Dedifferentiated amniotic fluid mesenchymal stem cell (primary cell): Measurements from ENCODE around the gene ITPR3.
A peak's percentile ranks its signal among the peaks of the same experiment; 100 is the strongest.

Experiments
- DNase-seq: peaks from one replicate; pipeline ENCODE4 v3.0.0-alpha.2; 2016; ENCODE audit errors: extremely low spot score

The ITPR3 gene

GRCh38 chr6:33670086-33670660 lies 49.1 kb downstream of the ITPR3 start:
- DNase-seq, result no peak

GRCh38 chr6:33670971-33671743 lies 50.0 kb downstream of the ITPR3 start:
- DNase-seq, result no peak

- DNase-seq, result no peak
Observed at GRCh38 chr6:33671744-33672072, 50.6 kb downstream of the ITPR3 start.

DNA sequence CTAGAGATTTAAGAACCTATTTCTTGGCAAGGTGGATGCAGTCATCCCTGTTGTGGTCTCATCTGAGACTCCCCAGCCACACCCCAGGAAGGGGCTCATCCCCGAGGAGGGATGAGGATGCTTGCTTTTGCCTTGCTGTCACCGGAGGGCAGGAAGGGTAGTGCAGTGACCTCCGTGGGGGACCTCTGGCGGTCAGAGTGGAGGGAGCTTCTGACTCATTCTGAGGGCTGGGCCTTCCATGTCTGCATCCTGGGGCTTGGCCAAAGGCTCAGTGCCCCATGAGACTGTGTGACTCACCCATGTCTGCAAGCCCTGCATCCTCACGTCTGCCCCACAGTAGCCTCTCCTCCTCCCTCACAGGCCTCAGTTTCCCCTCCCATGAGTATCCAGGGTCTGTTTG lies 51.7 kb downstream of the ITPR3 start:
- DNase-seq, result peak; percentile 91

DNA sequence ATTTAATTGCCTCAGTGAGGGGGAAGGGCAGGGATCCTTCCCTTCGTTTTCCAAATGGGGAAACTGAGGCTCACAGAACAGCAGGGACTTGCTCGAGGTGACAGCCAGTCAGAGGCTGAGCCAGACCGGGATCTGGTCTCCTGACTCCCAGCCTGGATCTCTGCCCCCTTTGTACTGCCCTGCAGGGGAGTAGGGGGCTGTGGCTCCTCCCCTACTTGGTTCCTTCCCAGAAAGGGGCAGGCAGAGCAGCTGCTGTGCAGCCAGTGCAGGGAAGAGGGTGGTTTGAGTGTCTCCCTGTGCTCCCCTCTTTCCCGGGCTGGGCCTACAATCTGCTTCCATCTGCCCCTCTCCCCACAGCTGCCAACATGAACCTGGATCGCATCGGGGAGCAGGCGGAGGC lies 52.7 kb downstream of the ITPR3 start:
- DNase-seq, result no peak

- DNase-seq, result no peak
Observed at GRCh38 chr6:33675968-33676367, 54.8 kb downstream of the ITPR3 start.

GRCh38 chr6:33676416-33677142 lies 55.5 kb downstream of the ITPR3 start:
- no peak for DNase-seq

DNA sequence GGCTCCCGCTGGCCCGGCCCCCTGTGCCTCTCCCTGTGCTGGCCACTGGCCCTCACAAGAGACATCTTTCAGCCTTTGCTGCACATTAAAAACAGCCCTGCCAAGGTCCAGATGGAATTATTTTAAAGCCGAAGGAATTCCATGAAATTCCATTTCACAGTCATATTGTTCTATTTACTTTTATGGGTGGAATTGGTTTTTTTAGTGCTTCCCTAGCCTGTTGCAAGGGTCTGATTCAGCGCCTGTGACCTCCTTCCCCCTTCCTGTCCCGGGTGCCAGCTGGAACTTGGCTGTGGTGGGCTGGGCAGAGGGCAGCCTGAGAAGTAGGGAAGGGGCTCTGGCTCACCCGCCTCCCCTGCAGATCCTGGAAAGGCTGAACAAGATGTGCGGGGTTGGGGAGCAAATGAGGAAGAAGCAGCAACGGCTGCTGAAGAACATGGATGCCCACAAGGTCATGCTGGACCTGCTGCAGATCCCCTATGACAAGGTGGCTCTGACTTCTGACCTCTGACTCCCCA lies 56.1 kb downstream of the ITPR3 start:
- DNase-seq, result peak; percentile 49

GRCh38 chr6:33677689-33678088 lies 56.6 kb downstream of the ITPR3 start:
- DNase-seq, result no peak

DNA sequence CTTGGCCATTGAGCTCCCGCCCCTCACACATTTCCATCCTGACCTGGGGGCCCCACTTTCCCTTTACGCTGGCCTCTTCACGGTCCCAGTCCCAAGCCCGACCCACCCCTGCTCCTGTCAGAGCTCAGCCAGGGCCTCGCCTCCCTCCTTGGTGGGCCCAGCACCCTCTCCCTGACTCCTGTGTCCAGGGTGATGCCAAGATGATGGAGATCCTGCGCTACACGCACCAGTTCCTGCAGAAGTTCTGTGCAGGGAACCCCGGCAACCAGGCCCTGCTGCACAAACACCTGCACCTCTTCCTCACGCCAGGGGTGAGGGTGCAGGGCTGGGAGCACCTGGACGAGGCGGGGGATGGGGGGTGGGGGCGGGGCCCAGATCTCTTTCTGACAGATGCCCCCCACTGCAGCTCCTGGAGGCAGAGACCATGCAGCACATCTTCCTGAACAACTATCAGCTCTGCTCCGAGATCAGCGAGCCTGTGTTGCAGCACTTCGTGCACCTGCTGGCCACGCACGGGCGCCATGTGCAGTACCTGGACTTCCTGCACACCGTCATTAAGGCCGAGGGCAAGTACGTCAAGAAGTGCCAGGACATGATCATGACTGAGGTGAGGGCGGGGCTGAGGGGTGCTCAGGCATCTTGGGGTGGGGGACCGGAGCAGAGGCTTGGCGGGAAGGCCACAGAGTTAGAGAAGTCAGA lies 57.3 kb downstream of the ITPR3 start:
- no peak for DNase-seq

DNA sequence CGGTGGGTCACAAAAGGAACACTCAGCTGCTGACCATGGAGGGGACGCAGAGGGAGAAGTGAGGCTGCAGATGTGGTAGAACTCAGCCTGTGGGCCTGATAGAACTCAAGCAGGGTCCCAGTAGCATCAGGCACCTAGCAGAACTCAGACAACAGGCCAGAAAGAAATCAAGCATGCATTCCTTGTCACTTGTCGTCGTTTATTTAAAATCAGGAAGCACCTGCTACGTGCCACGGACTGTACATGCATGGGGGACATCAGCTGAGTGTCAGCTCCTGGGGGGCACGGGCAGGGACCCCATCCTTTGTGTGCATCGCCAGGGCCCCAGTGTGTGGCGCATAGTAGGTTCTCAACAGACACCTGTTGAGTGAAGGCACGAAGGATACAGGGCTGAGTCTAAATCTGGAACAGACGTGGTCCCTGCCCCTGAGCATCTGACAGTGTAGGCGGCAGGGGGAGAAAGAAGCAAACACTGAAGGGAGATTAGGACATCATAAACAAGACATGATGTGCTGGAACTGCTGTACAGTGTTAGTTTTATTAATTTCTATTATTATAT lies 57.9 kb downstream of the ITPR3 start:
- DNase-seq, result no peak

DNA sequence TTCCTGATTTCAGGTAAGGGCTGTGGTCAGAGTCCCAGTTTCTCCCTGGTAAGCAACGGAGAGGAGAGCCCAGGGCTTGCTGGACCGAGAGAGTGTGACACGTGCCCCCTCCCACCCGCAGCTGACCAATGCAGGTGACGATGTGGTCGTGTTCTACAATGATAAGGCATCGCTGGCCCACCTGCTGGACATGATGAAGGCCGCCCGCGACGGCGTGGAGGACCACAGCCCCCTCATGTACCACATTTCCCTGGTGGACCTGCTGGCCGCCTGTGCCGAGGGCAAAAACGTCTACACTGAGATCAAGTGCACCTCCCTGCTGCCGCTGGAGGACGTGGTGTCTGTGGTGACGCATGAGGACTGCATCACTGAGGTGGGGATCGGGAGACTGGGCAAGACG lies 58.6 kb downstream of the ITPR3 start:
- DNase-seq, result no peak

- DNase-seq, result no peak
Observed at GRCh38 chr6:33682341-33682740, 61.2 kb downstream of the ITPR3 start.

GRCh38 chr6:33683051-33683571 lies 62.0 kb downstream of the ITPR3 start:
- DNase-seq, result no peak

GRCh38 chr6:33683576-33684427 lies 62.7 kb downstream of the ITPR3 start:
- DNase-seq, result no peak

DNA sequence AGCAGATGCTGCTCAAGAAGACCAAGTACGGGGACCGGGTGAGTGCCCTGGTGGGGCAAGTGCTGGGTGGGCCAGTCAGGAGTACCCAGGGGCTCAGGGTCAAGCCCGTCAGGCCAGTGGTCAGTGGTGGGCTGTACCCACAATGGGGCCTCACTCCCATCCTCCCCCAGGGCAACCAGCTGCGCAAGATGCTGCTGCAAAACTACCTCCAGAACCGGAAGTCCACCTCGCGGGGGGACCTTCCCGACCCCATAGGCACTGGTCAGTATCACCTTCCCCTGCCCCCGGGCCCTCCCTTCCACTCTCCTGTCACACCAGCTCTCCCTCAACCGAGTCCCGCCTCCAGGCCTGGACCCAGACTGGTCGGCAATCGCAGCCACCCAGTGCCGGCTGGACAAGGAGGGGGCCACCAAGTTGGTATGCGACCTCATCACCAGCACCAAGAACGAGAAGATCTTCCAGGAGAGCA lies 63.3 kb downstream of the ITPR3 start:
- no peak for DNase-seq

DNA sequence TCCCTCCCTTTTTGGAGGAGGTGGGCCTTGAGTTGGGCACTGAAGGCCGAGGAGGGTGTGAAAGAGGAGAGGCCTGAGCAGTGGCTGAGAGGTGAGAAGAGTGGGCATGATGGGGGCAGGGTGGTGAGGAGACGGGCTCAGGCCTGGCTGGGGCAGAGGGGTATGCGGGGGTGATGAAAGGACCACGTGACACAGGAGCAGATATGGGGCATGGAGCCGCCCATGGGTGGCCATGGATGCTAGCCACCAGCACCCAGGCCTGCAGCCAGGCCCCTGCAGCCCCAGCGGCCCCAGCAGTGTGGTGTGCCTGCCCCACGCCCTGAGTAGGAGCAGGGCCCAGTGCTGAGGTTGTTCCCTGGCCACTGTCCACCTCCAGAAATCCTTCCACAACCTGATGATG lies 63.9 kb downstream of the ITPR3 start:
- no peak for DNase-seq

DNA sequence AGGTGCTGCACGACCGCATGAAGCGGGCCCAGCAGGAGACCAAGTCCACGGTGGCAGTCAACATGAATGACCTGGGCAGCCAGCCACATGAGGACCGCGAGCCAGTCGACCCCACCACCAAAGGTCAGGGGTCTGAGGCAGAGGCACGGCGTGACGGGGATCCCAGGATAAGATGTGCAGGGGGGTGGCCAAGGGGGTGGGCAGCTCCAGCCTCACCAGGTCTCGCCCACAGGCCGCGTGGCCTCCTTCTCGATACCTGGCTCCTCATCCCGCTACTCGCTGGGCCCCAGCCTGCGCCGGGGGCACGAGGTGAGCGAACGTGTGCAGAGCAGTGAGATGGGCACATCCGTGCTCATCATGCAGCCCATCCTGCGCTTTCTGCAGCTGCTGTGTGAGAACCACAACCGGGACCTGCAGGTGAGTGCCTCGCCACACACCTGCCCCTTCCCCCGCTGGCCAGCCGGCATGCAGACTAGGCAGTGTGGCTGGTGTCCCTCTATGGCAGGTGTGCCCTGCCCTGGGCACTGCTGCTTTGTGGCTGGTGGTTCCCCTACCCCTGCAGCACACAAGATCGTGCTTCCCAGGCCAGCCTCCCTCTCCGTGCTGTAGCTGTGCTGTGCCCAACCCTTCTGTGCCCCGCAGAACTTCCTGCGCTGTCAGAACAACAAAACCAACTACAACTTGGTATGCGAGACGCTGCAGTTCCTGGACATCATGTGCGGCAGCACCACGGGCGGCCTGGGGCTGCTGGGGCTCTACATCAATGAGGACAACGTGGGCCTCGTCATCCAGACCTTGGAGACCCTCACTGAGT lies 64.5 kb downstream of the ITPR3 start:
- DNase-seq, result no peak

- no peak for DNase-seq
Observed at GRCh38 chr6:33686225-33686924, 65.3 kb downstream of the ITPR3 start.
